ENCODE measurements around the gene INSIG1.

Gene INSIG1

GRCh38 chr7:155298288-155298833, 683 bp downstream of the INSIG1 start:
- peaks cover 51% of the 10 kb centered on the region for H3K79me2 ChIP-seq (ENCODE audit: low read length)
- H3K27ac ChIP-seq (ENCODE audit: low read length) = peak overlapping the region; percentile 89
- H3K9me3 ChIP-seq (replicated peaks; ENCODE audit: insufficient read depth, low read length) = no peaks in the 10 kb centered on the region
- H3K36me3 ChIP-seq (replicated peaks; ENCODE audit: insufficient read depth, low read length) = peaks cover 26% of the 10 kb centered on the region
- H3K4me3 ChIP-seq (ENCODE audit: low read length) = peak overlapping the region; percentile 79
- no peaks in the 10 kb centered on the region for H3K27me3 ChIP-seq (replicated peaks; ENCODE audit: insufficient read depth, low read length)
- peak overlapping the region; percentile 93 for H3K9ac ChIP-seq (ENCODE audit: low read length)
- H3K4me2 ChIP-seq (ENCODE audit: low read depth, low read length) = peak overlapping the region; percentile 80
- peak; percentile 54 for DNase-seq
- H2AFZ ChIP-seq (ENCODE audit: low read length) = peak overlapping the region; percentile 24; the same call in 1 of the 2 replicates
- TF ChIP-seq EZH2phosphoT487 (IDR thresholded peaks at IDR 0.05; ENCODE audit: low read length) = no peak
- no peak for TF ChIP-seq EZH2 (optimal IDR thresholded peaks at IDR 0.05; ENCODE audit: low read depth, low read length)
- no peak for TF ChIP-seq CTCF (IDR thresholded peaks at IDR 0.05; ENCODE audit: low read length)
- H3F3A ChIP-seq (ENCODE audit: insufficient read depth, low read length) = peaks cover 39% of the 10 kb centered on the region
- peaks cover 20% of the 10 kb centered on the region for H4K20me1 ChIP-seq (ENCODE audit: insufficient read depth, low read length)
- no peaks in the 10 kb centered on the region for H3K9me2 ChIP-seq (replicated peaks; ENCODE audit: insufficient read depth, low read length)
- H3K4me1 ChIP-seq (ENCODE audit: low read length) = peaks cover 19% of the 10 kb centered on the region

- H3K9me3 ChIP-seq (replicated peaks; ENCODE audit: insufficient read depth, low read length) = no peaks in the 10 kb centered on the region
- peak overlapping the region; percentile 79 for H3K4me3 ChIP-seq (ENCODE audit: low read length)
- 0 out of 2 replicates have a peak overlapping the region, but pooled peaks have one; percentile 24 for H2AFZ ChIP-seq (ENCODE audit: low read length)
- peak; percentile 98 for DNase-seq
- H3K27ac ChIP-seq (ENCODE audit: low read length) = peak overlapping the region; percentile 89
- peaks cover 19% of the 10 kb centered on the region for H3K4me1 ChIP-seq (ENCODE audit: low read length)
- peaks cover 20% of the 10 kb centered on the region for H4K20me1 ChIP-seq (ENCODE audit: insufficient read depth, low read length)
- no peaks in the 10 kb centered on the region for H3K27me3 ChIP-seq (replicated peaks; ENCODE audit: insufficient read depth, low read length)
- peak overlapping the region; percentile 80 for H3K4me2 ChIP-seq (ENCODE audit: low read depth, low read length)
- H3F3A ChIP-seq (ENCODE audit: insufficient read depth, low read length) = peaks cover 39% of the 10 kb centered on the region
- H3K9ac ChIP-seq (ENCODE audit: low read length) = peak overlapping the region; percentile 93
- peaks cover 57% of the 10 kb centered on the region for H3K79me2 ChIP-seq (ENCODE audit: low read length)
- TF ChIP-seq CTCF (IDR thresholded peaks at IDR 0.05; ENCODE audit: low read length) (no peak), EZH2phosphoT487 (IDR thresholded peaks at IDR 0.05; ENCODE audit: low read length) (no peak), EZH2 (optimal IDR thresholded peaks at IDR 0.05; ENCODE audit: low read depth, low read length) (no peak)
- peaks cover 31% of the 10 kb centered on the region for H3K36me3 ChIP-seq (replicated peaks; ENCODE audit: insufficient read depth, low read length)
- no peaks in the 10 kb centered on the region for H3K9me2 ChIP-seq (replicated peaks; ENCODE audit: insufficient read depth, low read length)
Observed at GRCh38 chr7:155298834-155299534, 1.3 kb downstream of the INSIG1 start.

GRCh38 chr7:155299535-155300202, 2.0 kb downstream of the INSIG1 start:
- H3K79me2 ChIP-seq (ENCODE audit: low read length) = peaks cover 63% of the 10 kb centered on the region
- H3K9me2 ChIP-seq (replicated peaks; ENCODE audit: insufficient read depth, low read length) = no peaks in the 10 kb centered on the region
- H3K9me3 ChIP-seq (replicated peaks; ENCODE audit: insufficient read depth, low read length) = no peaks in the 10 kb centered on the region
- H3K36me3 ChIP-seq (replicated peaks; ENCODE audit: insufficient read depth, low read length) = peaks cover 38% of the 10 kb centered on the region
- H3K27me3 ChIP-seq (replicated peaks; ENCODE audit: insufficient read depth, low read length) = no peaks in the 10 kb centered on the region
- peak; percentile 50 for DNase-seq
- H3K27ac ChIP-seq (ENCODE audit: low read length) = peak overlapping the region; percentile 89
- peaks cover 43% of the 10 kb centered on the region for H3F3A ChIP-seq (ENCODE audit: insufficient read depth, low read length)
- peak overlapping the region; percentile 93 for H3K9ac ChIP-seq (ENCODE audit: low read length)
- peaks cover 20% of the 10 kb centered on the region for H4K20me1 ChIP-seq (ENCODE audit: insufficient read depth, low read length)
- H3K4me1 ChIP-seq (ENCODE audit: low read length) = peaks cover 19% of the 10 kb centered on the region
- no peak for TF ChIP-seq CTCF (IDR thresholded peaks at IDR 0.05; ENCODE audit: low read length)
- no peak for TF ChIP-seq EZH2phosphoT487 (IDR thresholded peaks at IDR 0.05; ENCODE audit: low read length)
- no peak for TF ChIP-seq EZH2 (optimal IDR thresholded peaks at IDR 0.05; ENCODE audit: low read depth, low read length)
- peak overlapping the region; percentile 79 for H3K4me3 ChIP-seq (ENCODE audit: low read length)
- H2AFZ ChIP-seq (ENCODE audit: low read length) = no peak overlapping the region
- peak overlapping the region; percentile 80 for H3K4me2 ChIP-seq (ENCODE audit: low read depth, low read length)
